Neural cell (in vitro differentiated cells): ENCODE measurements around the gene HOXB9. TPM values are rescaled to one million over a fixed set of nuclear protein-coding genes. Genes with fewer than 3 reads are reported as not detected.

ENCODE experiments used
- H2AFZ ChIP-seq: fragments of 200-600, 300-800 bp; sonication (generic), shearing (Covaris generic); 2 replicates; pipeline ENCODE4 v1.6.0; 2014; ENCODE audit warnings: low read depth, mild to moderate bottlenecking, antibody characterized with exemption, low read length, moderate library complexity
- H3F3A ChIP-seq: fragments of 200-600 bp; shearing (Covaris generic); 2 replicates; pipeline ENCODE4 v1.6.1; 2016; ENCODE audit warnings: mild to moderate bottlenecking, moderate library complexity, mixed read lengths, antibody characterized with exemption, low read length; ENCODE audit not compliant: insufficient read depth, poor library complexity, severe bottlenecking
- H3K27ac ChIP-seq: fragments of 200-600, 300-800 bp; sonication (generic), shearing (Covaris generic); 2 replicates; pipeline ENCODE4 v1.5.1; 2014; ENCODE audit warnings: mild to moderate bottlenecking, low read length, moderate library complexity
- H3K27me3 ChIP-seq: fragments of 300-800, 200-600 bp; sonication (generic), shearing (Covaris generic); 2 replicates; pipeline ENCODE4 v1.6.0; 2014; ENCODE audit warnings: mild to moderate bottlenecking, low read depth, low read length, moderate library complexity; ENCODE audit not compliant: insufficient read depth
- H3K36me3 ChIP-seq: fragments of 300-800, 200-600 bp; sonication (generic), shearing (Covaris generic); 2 replicates; pipeline ENCODE4 v1.5.1; 2014; ENCODE audit warnings: mild to moderate bottlenecking, antibody characterized with exemption, low read length, moderate library complexity; ENCODE audit not compliant: insufficient read depth
- H3K4me2 ChIP-seq: fragments of 300-800, 200-600 bp; sonication (generic), shearing (Covaris generic); 2 replicates; pipeline ENCODE4 v1.6.0; 2014; ENCODE audit warnings: mild to moderate bottlenecking, low read length
- H3K4me3 ChIP-seq: fragments of 300-800, 200-600 bp; sonication (generic), shearing (Covaris generic); 2 replicates; pipeline ENCODE4 v1.5.1; 2014; ENCODE audit warnings: mild to moderate bottlenecking, low read length, moderate library complexity
- H3K79me2 ChIP-seq: fragments of 200-600 bp; shearing (Covaris generic); replicated peaks from 2 replicates; pipeline ENCODE4 v1.6.0; 2014; ENCODE audit warnings: mild to moderate bottlenecking, low read length, moderate library complexity; ENCODE audit not compliant: insufficient read depth
- H3K9ac ChIP-seq: fragments of 300-800, 200-600 bp; sonication (generic), shearing (Covaris generic); 2 replicates; pipeline ENCODE4 v1.6.1; 2016; ENCODE audit warnings: mild to moderate bottlenecking, low read length, mixed read lengths
- H3K9me2 ChIP-seq: fragments of 200-600 bp; shearing (Covaris generic); 2 replicates; pipeline ENCODE4 v1.6.1; 2016; ENCODE audit warnings: mild to moderate bottlenecking, low read length, mixed read lengths; ENCODE audit not compliant: insufficient read depth
- H3K9me3 ChIP-seq: fragments of 200-600, 300-800 bp; sonication (generic), shearing (Covaris generic); 2 replicates; pipeline ENCODE4 v1.6.1; 2016; ENCODE audit warnings: mild to moderate bottlenecking, mixed run types, low read length, moderate library complexity, mixed read lengths
- H4K20me1 ChIP-seq: fragments of 200-600 bp; shearing (Covaris generic); 2 replicates; pipeline ENCODE4 v1.6.1; 2016; ENCODE audit warnings: mild to moderate bottlenecking, mixed run types; ENCODE audit not compliant: insufficient read depth
- CTCF ChIP-seq: fragments of 450-650 bp; IDR thresholded peaks from 2 replicates; pipeline ENCODE4 v1.5.1; 2014; ENCODE audit warnings: antibody characterized with exemption, mild to moderate bottlenecking, moderate library complexity; ENCODE audit not compliant: poor library complexity, severe bottlenecking
- EP300 ChIP-seq: fragments of 450-650 bp; conservative IDR thresholded peaks from 2 replicates; pipeline ENCODE4 v1.6.1; 2014; ENCODE audit warnings: antibody characterized with exemption, mild to moderate bottlenecking, moderate library complexity; ENCODE audit not compliant: poor library complexity, severe bottlenecking
- EZH2 ChIP-seq: fragments of 200-600, 300-800 bp; shearing (Covaris generic), sonication (generic); IDR thresholded peaks from 2 replicates; pipeline ENCODE4 v1.6.1; 2014; ENCODE audit warnings: antibody characterized with exemption, low read length, borderline replicate concordance, mild to moderate bottlenecking; ENCODE audit not compliant: insufficient read depth, poor library complexity, severe bottlenecking
- MXI1 ChIP-seq: fragments of 450-650 bp; conservative IDR thresholded peaks from 2 replicates; pipeline ENCODE4 v1.6.1; 2014; ENCODE audit warnings: antibody characterized with exemption, mild to moderate bottlenecking; ENCODE audit not compliant: poor library complexity, severe bottlenecking
- POLR2AphosphoS5 ChIP-seq: IDR thresholded peaks from 2 replicates; pipeline ENCODE4 v1.6.1; 2012
- RAD21 ChIP-seq: fragments of 450-650 bp; conservative IDR thresholded peaks from 2 replicates; pipeline ENCODE4 v1.6.1; 2014; ENCODE audit warnings: antibody characterized with exemption, mild to moderate bottlenecking, moderate library complexity
- REST ChIP-seq: IDR thresholded peaks from 2 replicates; pipeline ENCODE4 v1.6.1; 2012; ENCODE audit warnings: borderline replicate concordance
- SMC3 ChIP-seq: fragments of 450-650 bp; conservative IDR thresholded peaks from 2 replicates; pipeline ENCODE4 v1.6.1; 2014; ENCODE audit warnings: antibody characterized with exemption, mild to moderate bottlenecking, moderate library complexity; ENCODE audit not compliant: poor library complexity
- TAF1 ChIP-seq: IDR thresholded peaks from 2 replicates; pipeline ENCODE4 v1.6.1; 2012; ENCODE audit warnings: low read depth
- polyA plus RNA-seq: library from polyadenylated mRNA; depleted of rRNA; stranded (reverse); fragments of >200 nt; gene quantifications from 2 replicates; pipeline ENCODE4 v1.2.3, GENCODE V29; 2014

Gene HOXB9
- polyA plus RNA-seq, 1 donor from 2014 or later: not detected

GRCh38 chr17:48624118-48624517, 2.0 kb downstream of the HOXB9 start:
- Histone ChIP-seq H3K27ac (no peak overlapping the region), H3K4me3 (no peak overlapping the region), H2AFZ (no peak overlapping the region), H3K4me2 (no peak overlapping the region), H3F3A (no peaks in the 10 kb centered on the region), H4K20me1 (no peaks in the 10 kb centered on the region), H3K9ac (no peak overlapping the region), H3K27me3 (peaks cover 100% of the 10 kb centered on the region), H3K36me3 (no peaks in the 10 kb centered on the region), H3K9me3 (peaks cover 8% of the 10 kb centered on the region), H3K9me2 (no peaks in the 10 kb centered on the region), H3K79me2 (no peaks in the 10 kb centered on the region)
- TF ChIP-seq REST (no peak), MXI1 (no peak), CTCF (no peak), RAD21 (no peak), SMC3 (no peak), TAF1 (no peak), POLR2AphosphoS5 (no peak), EZH2 (no peak), EP300 (no peak)

GRCh38 chr17:48623583-48623982, 2.6 kb downstream of the HOXB9 start:
- H3K27me3 ChIP-seq: peaks cover 100% of the 10 kb centered on the region
- no peaks in the 10 kb centered on the region for H3K36me3 ChIP-seq
- H3K9me3 ChIP-seq: peaks cover 8% of the 10 kb centered on the region
- H3K4me2 ChIP-seq: no peak overlapping the region
- no peak overlapping the region for H3K9ac ChIP-seq
- TF ChIP-seq MXI1 (no peak), EZH2 (no peak)
- H3K4me3 ChIP-seq: no peak overlapping the region
- H3F3A ChIP-seq: no peaks in the 10 kb centered on the region
- no peaks in the 10 kb centered on the region for H3K79me2 ChIP-seq
- no peaks in the 10 kb centered on the region for H4K20me1 ChIP-seq
- H3K9me2 ChIP-seq: no peaks in the 10 kb centered on the region
- H2AFZ ChIP-seq: no peak overlapping the region
- H3K27ac ChIP-seq: no peak overlapping the region

- TF ChIP-seq RAD21 (no peak), MXI1 (no peak), SMC3 (no peak), EP300 (no peak), CTCF (no peak), EZH2 (no peak), REST (no peak), TAF1 (no peak), POLR2AphosphoS5 (no peak)
- H3K4me3 ChIP-seq: no peak overlapping the region
- H2AFZ ChIP-seq: no peak overlapping the region
- H3F3A ChIP-seq: no peaks in the 10 kb centered on the region
- H3K27ac ChIP-seq: no peak overlapping the region
- no peaks in the 10 kb centered on the region for H3K9me2 ChIP-seq
- peaks cover 8% of the 10 kb centered on the region for H3K9me3 ChIP-seq
- no peak overlapping the region for H3K9ac ChIP-seq
- peaks cover 100% of the 10 kb centered on the region for H3K27me3 ChIP-seq
- H3K79me2 ChIP-seq: no peaks in the 10 kb centered on the region
- no peaks in the 10 kb centered on the region for H4K20me1 ChIP-seq
- H3K4me2 ChIP-seq: no peak overlapping the region
- no peaks in the 10 kb centered on the region for H3K36me3 ChIP-seq
Observed at GRCh38 chr17:48622857-48623256, 3.3 kb downstream of the HOXB9 start.
